ENCODE measurements around the gene PEAR1.

Gene PEAR1

GRCh38 chr1:156847591-156848460 lies 45.7 kb upstream of the PEAR1 start:
- no peaks in the 10 kb centered on the region for H3K9me3 ChIP-seq (ENCODE audit: insufficient read depth, low read length)
- no peaks in the 10 kb centered on the region for H3K36me3 ChIP-seq (ENCODE audit: low read length)
- H3K9ac ChIP-seq (ENCODE audit: low read length) = no peak overlapping the region
- no peak overlapping the region for H2AFZ ChIP-seq (ENCODE audit: low read depth, low read length, severe bottlenecking)
- no peaks in the 10 kb centered on the region for H3K9me2 ChIP-seq (replicated peaks; ENCODE audit: insufficient read depth, low read length)
- H3K79me2 ChIP-seq (ENCODE audit: insufficient read depth, low read length) = no peaks in the 10 kb centered on the region
- TF ChIP-seq CTCF (IDR thresholded peaks at IDR 0.05; ENCODE audit: insufficient read depth, low read length, poor library complexity, severe bottlenecking) = no peak
- no peak for TF ChIP-seq EZH2phosphoT487 (conservative IDR thresholded peaks at IDR 0.05; ENCODE audit: low read length)
- H4K20me1 ChIP-seq (ENCODE audit: low read depth, low read length) = no peaks in the 10 kb centered on the region
- no peak overlapping the region for H3K4me3 ChIP-seq (ENCODE audit: insufficient read depth, low read length, poor library complexity, severe bottlenecking)
- no peak overlapping the region for H3K27ac ChIP-seq (ENCODE audit: low read depth, low read length)
- no peaks in the 10 kb centered on the region for H3K27me3 ChIP-seq (ENCODE audit: low read length)
- H3K4me2 ChIP-seq (ENCODE audit: low read depth, low read length, poor library complexity, severe bottlenecking) = no peak overlapping the region
- no peaks in the 10 kb centered on the region for H3F3A ChIP-seq (ENCODE audit: insufficient read depth)

- Histone ChIP-seq H3K9ac (ENCODE audit: low read length) (no peak overlapping the region), H4K20me1 (ENCODE audit: low read depth, low read length) (no peaks in the 10 kb centered on the region), H3F3A (ENCODE audit: insufficient read depth) (no peaks in the 10 kb centered on the region), H3K4me3 (ENCODE audit: insufficient read depth, low read length, poor library complexity, severe bottlenecking) (no peak overlapping the region), H3K27ac (ENCODE audit: low read depth, low read length) (no peak overlapping the region), H3K4me2 (ENCODE audit: low read depth, low read length, poor library complexity, severe bottlenecking) (no peak overlapping the region), H3K9me3 (ENCODE audit: insufficient read depth, low read length) (no peaks in the 10 kb centered on the region), H3K36me3 (ENCODE audit: low read length) (no peaks in the 10 kb centered on the region), H3K27me3 (ENCODE audit: low read length) (no peaks in the 10 kb centered on the region), H3K9me2 (replicated peaks; ENCODE audit: insufficient read depth, low read length) (no peaks in the 10 kb centered on the region), H2AFZ (ENCODE audit: low read depth, low read length, severe bottlenecking) (no peak overlapping the region), H3K79me2 (ENCODE audit: insufficient read depth, low read length) (no peaks in the 10 kb centered on the region)
- no peak for TF ChIP-seq CTCF (IDR thresholded peaks at IDR 0.05; ENCODE audit: insufficient read depth, low read length, poor library complexity, severe bottlenecking)
These were observed 44.9 kb upstream of the PEAR1 start for GRCh38 chr1:156848461-156849150.

GRCh38 chr1:156849151-156849496 lies 44.4 kb upstream of the PEAR1 start:
- no peaks in the 10 kb centered on the region for H3K27me3 ChIP-seq (ENCODE audit: low read length)

More at GRCh38 chr1:156849151-156849496, 44.4 kb upstream of the PEAR1 start:
- Histone ChIP-seq H3K27ac (ENCODE audit: low read depth, low read length) (no peak overlapping the region), H3K36me3 (ENCODE audit: low read length) (no peaks in the 10 kb centered on the region), H3F3A (ENCODE audit: insufficient read depth) (no peaks in the 10 kb centered on the region), H3K4me3 (ENCODE audit: insufficient read depth, low read length, poor library complexity, severe bottlenecking) (no peak overlapping the region), H3K9me3 (ENCODE audit: insufficient read depth, low read length) (no peaks in the 10 kb centered on the region), H3K79me2 (ENCODE audit: insufficient read depth, low read length) (no peaks in the 10 kb centered on the region), H3K9ac (ENCODE audit: low read length) (no peak overlapping the region), H4K20me1 (ENCODE audit: low read depth, low read length) (no peaks in the 10 kb centered on the region), H3K9me2 (replicated peaks; ENCODE audit: insufficient read depth, low read length) (no peaks in the 10 kb centered on the region), H3K4me2 (ENCODE audit: low read depth, low read length, poor library complexity, severe bottlenecking) (no peak overlapping the region), H2AFZ (ENCODE audit: low read depth, low read length, severe bottlenecking) (no peak overlapping the region)
- TF ChIP-seq CTCF (IDR thresholded peaks at IDR 0.05; ENCODE audit: insufficient read depth, low read length, poor library complexity, severe bottlenecking) (no peak), EZH2phosphoT487 (conservative IDR thresholded peaks at IDR 0.05; ENCODE audit: low read length) (no peak)

Measured in SU-DHL-6 (cell line).